Stimulated activated naive CD4-positive, alpha-beta T cell (primary cell): ENCODE measurements around the gene POC1A.
"Not testable (repeated sequence)": the region's sequence is repeated elsewhere in the genome, so short reads cannot be mapped to it uniquely, and the experiment has no call there.

Source experiments
- DNase-seq, 6 experiments: peaks; one replicate each; lab custom pipeline; 2025; lab: John Stamatoyannopoulos, UW

The POC1A gene

DNA sequence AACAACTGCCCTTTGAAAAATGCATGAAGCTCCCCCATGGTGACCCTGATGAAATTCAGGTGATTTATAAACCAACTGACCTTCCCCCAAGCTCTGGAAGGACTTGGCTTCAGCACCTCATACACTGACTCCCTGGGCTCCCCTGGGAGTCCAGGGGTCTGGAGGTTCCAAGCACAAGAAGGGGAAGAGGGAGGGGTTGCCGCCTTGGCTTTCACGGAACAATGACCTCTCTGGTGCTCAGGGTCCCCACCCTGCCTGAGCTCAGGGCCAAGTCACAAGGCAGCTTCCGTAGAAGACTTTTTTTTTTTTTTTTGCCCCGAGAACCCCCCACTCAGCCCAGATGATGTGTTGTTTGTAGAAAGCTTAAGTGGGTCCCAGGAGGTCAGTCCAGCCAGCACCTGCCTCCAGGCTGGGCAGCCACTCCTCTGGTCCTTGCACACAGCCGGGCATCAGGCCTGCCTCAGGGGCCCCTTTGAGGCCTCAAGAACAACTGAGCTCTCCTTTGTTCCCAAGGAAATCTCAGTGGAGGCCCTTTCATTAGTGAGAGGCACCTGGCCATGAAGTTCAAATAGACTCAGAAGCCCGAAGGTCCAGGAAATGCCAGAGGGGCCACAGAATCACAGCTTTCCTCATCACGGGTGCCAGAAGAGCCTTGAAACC lies 29.7 kb upstream of the POC1A start:
- DNase-seq, result no peak

DNA sequence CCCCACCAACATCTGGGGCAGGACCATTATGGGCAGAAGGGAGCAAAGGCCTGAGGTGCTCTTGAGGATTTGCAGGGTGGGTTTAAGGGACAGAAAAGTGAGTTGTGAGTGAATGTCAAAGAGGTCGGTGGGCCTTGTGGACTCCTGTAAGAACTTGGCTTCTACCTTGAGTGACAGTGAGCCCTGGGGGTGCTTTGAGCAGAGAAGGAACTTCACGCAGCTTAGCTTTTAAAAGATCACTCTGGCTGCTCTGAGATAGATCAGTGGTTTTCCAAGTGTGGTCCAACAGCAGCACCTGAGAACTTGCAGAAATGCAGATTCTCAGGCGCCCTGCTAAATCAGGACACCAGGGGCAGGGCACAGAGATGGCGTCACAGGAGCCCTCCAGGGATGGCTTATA lies 28.5 kb upstream of the POC1A start:
- DNase-seq, result no peak

DNA sequence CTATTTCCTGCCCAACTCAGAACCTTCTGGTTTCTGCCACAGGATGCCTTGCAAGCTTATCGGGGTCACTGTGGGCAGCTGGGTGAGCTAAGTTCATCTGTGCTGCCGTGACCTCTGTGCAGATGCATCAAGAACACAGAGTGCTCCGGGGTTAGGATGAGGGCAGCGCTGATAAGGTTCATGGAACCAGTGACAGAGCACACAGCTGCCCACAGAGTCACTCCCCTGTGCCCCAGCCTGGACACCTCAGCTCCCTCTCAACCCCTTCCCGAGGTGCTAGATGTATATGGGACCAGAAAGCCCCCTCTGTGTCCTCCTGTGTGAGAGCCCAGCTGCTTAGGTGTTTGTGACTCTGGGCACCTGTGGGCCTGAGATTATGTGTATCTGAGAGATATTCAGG lies 28.0 kb upstream of the POC1A start:
- no peak for DNase-seq

DNA sequence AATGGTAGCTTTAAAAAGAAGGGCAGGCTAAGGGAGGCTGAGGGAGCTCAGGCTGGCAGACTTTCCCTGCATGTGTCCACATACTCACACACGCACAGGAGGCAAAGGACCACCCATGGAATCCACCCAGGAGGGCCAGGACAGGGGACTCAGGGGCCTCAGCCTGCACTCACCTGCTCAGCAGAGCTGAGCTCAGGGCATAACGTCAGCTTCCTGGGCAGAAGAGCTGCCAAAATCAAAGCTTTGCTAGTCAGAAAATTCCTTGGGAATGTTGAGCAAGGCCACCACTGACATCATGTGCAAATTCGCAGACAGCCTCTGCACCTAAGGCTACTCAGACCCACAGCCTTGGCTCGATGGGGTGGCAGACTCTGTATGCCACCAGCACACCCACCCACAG lies 27.3 kb upstream of the POC1A start:
- no peak for DNase-seq

DNA sequence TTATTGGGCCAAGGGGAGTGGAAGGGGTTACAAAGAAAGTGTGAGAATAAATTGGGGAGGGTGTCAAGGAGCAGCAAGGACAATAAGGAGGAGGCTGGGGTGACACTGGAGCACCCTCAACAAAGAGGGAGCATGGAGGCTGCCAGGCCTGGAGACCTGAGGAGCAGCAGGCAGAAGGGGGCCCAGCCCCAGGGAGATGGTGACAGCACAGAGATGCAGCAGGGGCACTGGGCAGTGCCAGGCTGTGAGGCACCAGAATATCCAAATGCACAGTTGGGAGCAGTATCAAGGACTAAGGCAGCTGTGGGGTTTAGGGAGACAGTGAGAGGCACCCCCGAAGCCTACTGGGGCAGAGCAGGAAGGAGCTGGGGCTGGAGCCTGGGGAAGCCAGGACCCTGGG lies 24.3 kb upstream of the POC1A start:
- DNase-seq, result no peak

DNA sequence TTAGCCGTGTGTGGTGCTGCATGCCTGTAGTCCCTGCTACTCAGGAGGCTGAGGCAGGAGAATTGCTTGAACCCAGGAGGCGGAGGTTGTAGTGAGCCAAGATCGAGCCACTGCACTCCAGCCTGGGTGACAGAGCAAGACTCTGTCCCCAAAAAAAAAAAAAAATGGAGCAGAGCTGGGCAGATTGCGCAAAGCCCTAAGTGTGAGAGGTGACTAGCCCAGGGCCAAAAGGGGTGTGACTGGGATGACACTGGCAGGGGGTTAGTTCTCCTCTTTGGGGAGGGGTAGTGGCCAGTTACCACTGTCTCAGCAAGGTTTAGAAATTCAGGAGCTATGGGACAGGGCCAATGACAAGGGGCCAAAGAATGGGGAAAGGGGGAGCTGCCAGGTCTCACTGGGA lies 23.9 kb upstream of the POC1A start:
- DNase-seq, result not testable (repeated sequence)

DNA sequence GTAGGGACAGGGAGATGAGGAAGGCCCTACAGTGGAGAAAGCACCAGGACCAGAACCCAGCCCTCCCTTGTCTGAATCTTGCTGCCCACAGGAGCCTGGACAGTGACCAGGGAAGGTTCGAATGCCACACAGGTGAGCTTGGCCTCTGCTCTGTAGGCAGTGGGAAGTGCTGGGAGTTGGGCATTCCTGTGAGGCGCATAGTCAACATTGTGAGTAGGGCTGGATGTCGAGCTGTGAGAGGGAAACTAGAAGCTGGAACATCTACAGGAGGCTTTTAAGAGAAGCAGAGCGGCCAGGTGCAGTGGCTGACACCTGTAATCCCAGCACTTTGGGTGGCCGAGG lies 23.4 kb upstream of the POC1A start:
- no peak for DNase-seq

DNA sequence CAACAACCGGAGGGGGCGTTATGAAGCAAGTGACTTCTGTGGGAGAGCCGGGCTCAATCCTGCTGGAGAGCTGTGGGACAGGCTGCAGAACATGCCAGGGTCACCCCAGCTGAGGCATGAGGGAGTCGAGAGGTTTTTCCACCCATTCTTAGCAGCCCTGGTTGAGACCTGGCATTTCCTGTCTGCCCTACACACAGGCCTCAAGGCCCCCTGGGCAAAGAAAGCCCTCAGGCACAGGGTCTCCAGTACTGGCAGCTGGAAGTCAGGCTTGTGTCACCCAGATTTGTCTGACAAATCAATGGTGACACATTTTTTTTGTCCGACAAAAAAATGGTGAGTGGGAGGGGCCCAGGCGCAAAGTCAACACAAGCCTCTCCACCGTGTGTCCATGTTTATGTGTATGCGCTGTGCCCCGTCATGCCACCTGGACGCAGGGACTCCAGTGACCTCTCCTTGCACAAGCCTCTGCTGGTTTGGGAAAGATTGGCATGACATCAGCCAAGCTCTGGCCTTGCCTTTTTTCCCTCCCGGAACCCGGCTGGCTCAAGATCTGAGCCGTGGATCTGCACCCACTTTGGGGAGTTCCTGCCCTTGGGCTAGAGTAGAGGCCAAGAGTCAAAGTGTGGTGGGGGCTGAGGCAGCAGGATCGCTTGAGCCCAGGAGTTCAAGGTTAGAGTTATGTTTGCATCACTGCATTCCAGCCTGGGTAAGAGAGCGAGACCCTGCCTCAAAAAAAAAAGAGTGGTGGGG lies 22.9 kb upstream of the POC1A start:
- no peak for DNase-seq

DNA sequence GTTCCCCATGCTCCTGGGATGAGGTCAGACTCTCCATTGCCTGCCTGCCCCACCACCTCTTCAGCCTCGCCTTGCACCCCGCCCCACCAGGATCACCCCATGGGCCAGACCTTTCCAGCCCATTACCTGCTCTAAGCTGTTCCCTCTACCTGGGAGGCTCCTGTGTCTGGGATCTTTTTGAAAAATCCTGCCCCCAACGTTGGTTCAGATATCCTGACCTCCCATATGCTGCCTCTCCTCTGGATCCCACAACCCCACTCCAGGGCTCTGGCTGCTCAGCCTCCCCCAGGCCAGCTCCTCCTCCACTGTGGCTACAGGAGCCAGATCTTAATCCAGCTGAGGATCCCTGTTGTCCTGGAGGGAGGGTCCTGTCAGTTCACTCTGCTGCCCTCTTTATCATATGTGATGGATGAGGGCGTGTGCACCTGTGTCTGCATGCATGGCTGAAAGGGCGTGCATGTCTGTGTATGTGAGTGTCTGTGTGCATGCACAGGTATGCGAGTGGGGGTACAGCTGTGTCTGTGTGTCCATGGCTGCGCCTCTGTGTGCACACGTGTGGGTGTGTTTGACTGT lies 22.0 kb upstream of the POC1A start:
- DNase-seq, result no peak

DNA sequence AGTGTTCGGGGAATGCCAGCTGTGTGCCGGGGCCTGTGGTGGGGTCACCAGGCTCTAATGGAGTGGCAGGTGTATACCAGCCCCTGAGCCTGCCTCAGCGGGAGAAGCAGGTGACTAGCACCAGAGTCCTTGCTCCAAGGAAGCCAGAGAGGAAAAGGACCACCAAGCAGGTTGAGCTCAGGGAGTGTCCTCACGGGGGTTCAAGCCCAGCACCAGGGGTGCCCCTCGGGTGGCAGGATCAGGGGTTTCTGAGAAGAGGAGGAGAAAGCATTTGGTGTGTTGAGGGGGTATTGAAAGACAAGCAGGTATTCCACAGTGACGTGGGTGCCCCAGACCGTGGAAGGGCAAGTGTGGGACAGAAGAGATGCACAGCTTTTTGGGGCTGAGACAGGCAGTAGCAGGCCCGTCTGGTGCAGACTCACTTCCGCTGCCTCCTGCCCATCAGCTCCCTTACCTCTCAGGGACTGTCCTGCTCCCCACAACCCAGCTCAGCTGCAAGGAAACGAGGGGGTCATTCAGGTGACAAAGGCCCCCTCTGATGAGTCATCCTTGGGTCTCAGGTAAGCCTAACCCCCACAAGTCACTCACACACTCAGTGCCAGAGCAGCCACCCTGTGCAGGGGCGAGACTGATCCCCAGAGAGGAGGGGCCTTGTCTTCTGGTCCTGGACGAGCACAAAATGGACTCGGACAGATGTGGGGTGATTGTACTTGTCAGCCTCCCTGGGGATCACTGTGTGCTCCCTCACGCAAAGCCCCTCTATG lies 21.4 kb upstream of the POC1A start:
- no peak for DNase-seq

DNA sequence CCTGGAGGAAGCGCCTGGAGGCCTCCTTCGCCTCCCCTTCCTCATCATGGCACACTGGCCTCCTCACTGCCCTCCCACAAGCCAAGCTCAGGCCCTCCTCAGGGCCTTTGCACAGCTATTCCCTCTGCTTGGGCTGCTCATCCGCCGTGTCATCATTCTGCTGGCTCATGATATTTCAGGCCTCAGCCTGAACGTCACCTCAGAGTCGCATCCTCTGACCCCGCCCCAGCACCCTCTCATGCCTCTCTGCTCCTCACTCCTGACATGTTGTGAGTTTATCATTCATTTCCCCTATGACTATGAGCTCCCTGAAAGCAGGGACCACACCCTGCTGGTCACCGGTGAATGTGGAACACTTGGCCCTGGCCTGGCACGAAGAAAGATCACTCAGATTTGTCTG lies 20.7 kb upstream of the POC1A start:
- no peak for DNase-seq

DNA sequence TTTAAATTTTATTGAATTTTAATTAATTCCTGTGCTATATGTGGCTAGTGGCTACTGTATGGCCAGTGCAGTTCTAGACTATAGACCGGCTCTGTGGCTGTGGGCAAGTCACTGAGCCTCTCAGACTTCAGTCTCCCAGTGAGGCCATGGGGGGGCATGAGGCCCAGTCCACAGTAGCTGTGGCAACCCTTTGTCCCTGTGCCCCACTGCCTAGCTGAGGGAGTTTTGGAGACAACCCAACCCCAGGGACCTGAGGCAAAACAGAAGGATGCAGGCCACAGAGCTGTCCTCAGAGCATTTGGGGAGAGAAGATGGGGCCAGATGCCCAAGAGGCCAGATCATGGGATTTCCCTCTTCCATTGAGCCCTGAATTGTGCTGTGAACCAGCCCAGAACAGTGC lies 18.9 kb upstream of the POC1A start:
- no peak for DNase-seq

DNA sequence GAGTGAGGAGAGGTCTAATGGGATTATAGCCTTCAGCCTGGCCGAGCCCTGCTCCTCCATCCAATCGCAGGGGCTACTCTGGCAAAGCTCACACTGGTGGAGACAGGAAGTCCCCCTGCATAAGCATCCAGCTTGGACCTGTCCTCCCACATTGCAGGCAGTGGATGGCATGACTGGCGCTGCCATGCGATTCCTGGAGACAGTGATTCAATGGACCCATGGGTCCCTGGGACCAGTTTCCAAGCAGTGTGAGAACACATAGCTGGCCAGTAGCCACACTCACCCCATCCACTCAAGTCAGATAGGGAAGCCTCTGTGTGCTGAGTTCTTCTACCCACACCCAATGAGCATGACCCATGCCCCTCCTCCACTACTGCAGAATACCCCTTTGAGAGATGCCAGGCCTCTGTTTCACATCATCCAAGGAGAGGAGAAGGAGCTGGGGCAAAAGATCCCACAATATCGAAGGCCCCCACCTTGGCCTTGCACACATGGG lies 18.1 kb upstream of the POC1A start:
- no peak for DNase-seq

DNA sequence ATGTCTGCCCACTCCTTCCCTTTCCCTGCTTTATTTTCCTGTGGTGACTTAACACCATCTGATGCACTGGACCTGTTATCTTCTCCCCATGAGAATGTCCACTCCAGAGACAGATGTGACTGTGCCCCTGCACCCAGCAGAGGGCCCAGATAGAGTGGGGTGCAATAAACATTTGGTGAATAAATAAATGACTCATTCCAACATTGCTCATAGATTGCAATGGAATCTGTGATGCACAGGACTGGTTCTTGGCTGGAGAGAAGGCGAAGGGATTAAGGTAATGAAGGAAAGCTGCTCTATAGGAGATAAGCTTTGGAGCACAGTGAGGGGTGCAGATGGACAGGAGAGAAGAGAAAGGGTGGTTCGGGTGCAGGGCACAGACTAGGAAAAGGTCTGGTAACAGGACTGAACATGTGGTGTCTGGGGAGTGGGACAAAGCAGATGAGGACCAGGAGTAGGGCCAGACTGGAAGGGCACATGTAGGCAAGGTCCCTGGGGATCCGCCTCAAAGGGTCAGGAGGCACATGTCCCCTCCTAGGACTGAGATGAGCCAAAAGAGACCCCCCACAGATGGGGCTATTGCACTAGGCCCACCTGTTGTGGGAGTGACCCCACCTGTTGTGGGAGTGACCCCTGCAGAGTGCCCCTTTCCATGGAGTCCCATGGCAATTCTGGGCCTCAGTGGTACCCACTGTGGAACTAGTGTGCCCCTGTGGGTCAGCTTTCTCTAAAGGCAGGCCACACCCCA lies 17.5 kb upstream of the POC1A start:
- DNase-seq, result no peak

DNA sequence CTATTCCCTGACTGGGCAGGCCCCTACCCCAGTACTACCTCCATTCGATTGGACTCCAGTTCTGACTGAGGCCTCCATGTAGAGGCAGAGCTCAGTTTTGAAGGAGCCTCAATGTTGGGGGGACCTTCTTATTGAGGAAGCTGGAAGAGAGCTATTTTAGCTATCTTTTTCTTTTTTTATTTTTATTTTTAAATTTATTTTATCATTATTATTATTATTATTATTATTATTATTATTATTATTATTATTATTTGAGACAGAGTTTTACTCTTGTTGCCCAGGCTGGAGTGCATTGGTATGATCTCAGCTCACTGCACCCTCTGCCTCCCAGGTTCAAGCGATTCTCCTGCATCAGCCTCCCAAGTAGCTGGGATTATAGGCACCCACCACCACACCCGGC lies 16.0 kb upstream of the POC1A start:
- not testable (repeated sequence) for DNase-seq

DNA sequence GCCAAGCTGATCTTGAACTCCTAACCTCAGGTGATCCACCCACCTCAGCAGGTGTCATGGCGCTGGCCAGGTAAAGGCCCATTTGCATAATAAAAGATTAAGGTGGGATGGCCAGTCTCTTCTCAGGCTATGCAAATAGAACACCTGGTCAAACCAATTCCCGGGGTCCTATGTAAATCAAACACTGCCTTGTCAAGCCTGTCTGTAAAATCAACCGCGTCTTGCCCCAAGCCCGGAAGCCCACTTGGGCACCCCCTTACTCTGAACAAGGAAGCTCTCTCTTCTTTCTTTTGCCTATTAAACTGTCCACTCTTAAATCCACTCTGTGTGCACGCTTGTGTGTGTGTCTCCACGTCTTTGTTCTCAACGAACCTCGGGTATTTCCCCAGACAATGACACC lies 13.0 kb upstream of the POC1A start:
- no peak for DNase-seq

DNA sequence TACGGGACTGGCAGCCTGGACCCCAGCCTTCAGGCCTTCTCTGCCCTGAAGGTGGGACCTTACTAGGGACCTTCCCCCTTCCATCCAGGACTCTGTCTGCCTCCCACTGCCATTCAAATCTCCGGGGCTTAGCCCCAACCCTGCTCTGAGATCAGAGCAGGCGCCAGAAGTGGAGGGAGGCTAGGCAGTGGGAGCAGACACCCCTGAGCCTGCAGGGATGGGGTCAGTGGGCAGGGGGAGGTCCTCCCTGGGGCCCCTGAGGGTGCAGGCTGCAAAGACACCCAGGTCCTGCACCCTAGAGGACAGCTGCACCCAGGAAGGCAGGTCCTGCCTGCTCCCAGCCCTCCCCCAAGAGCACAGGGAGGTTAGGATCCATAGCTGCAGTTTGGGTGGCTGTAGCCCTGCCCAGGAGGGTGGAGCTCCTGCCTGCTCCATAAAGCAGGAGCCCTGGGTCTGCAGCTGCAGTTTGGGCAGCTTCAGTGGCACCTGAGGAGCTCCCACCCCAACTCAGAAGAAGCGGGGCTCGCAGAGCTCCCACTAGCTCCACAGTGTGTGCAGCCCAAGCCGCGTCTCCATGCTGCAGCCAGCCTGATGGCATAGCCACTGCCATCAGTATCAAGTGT lies 8.1 kb upstream of the POC1A start:
- no peak for DNase-seq

DNA sequence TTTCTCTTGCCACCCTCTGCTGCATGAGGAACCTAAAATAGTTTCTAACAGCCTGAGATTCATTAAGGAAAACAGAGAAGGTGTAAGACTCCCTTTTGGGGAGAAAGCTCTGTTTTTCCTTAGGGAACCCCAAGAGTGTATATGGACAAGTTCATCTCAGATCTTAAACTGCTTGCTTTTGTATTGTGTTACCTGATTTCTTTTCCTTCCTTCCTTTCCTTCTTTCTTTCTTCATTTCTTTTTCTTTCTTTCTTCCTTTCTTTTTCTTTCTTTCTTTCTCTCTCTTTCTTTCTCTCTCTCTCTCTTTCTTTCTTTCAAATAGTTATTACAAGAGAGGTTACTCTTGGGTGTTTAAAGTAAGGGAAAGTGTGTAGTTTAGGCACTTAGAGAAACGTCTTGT lies 5.3 kb upstream of the POC1A start:
- DNase-seq, result no peak

DNA sequence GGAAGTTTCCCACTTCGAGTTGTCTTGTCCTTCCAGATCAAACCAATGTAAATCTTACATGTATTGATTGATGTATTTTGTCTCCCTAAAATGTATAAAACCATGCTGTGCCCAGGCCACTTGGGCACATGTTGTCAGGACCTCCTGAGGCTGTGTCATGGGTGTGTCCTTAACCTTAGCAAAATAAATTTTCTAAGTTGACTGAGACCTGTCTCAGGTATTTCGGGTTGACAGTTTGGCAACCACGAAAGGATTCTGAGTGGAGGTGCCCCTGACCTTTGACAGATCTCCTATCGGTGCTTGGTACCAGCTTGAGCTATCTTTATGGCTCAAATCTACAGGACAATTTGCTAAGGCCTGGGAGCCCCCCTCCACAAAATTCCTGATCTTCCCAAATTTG lies 1.7 kb upstream of the POC1A start:
- DNase-seq, result no peak

DNA sequence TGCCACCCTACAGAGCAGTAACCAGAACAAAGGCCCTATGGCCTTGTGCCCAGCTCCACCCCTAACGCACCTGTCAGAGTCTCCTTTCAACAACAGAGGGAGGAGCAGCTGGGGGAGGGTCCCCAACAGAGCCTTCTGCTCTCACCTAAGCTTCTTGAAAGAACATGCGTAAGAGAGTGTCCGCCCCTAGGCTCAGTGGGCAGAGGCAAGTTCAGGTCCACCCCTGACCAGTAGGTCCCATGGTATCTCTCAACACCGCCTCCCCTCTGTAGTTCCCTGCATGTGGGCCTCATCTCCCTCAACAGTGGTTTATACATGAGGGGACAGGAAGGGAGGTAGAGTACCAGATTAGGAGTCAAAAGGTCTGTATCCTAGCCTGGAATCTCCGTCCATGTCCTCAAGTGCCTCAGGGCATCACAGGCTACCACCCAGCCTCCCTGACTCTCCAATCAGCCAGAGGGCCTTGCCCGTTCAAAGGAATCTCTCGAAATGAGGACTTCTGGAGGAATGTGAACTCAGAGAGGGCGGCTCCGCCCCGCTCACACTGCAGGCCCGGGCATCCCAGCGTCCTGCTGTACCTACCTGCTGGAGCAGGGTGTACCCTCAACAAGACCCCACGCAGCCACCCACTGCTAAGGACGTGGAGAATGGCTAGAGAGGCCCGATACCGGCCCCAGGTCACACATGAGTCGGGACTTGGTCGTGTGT lies 680 bp downstream of the POC1A start:
- DNase-seq, result no peak

DNA sequence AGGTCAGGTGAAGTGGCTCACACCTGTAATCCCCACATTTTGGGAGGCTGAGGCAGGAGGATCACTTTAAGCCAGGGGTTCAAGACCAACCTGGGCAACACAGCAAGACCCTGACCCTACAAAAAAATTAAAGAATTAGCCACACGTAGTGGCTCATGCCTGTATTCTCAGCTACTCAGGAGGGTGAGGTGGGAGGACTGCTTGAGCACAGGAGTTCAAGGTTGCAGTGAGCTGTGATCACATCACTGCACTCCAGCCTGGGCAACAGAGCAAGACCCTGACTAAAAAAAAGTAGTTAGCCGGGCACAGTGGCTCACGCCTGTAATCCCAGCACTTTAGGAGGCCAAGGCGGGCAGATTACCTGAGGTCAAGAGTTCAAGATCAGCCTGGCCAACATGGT lies 2.2 kb downstream of the POC1A start:
- DNase-seq, result not testable (repeated sequence)
